HUES6 (cell line): Measurements from ENCODE around the gene RAB8B.
"Not testable (repeated sequence)": the region's sequence is repeated elsewhere in the genome, so short reads cannot be mapped to it uniquely, and the experiment has no call there.

ENCODE experiments used
- H3K27ac ChIP-seq: 2 replicates; pipeline ENCODE4 v1.7.0; 2013; ENCODE audit warnings: low read depth, mild to moderate bottlenecking, low read length, inconsistent platforms
- H3K27me3 ChIP-seq: 2 replicates; pipeline ENCODE4 v1.6.1; 2013; ENCODE audit warnings: low read length; ENCODE audit not compliant: control insufficient read depth, insufficient read depth
- H3K36me3 ChIP-seq: 2 replicates; pipeline ENCODE4 v1.6.1; 2013; ENCODE audit warnings: low read length; ENCODE audit not compliant: control insufficient read depth, insufficient read depth
- H3K4me1 ChIP-seq: 2 replicates; pipeline ENCODE4 v1.6.1; 2013; ENCODE audit warnings: low read length; ENCODE audit not compliant: control insufficient read depth, insufficient read depth
- H3K4me3 ChIP-seq: 2 replicates; pipeline ENCODE4 v1.5.1; 2013; ENCODE audit warnings: low read depth, low read length
- H3K9ac ChIP-seq: one replicate; pipeline ENCODE4 v1.6.1; 2013; ENCODE audit warnings: mild to moderate bottlenecking, low read length
- H3K9me3 ChIP-seq: 2 replicates; pipeline ENCODE4 v1.6.1; 2013; ENCODE audit warnings: low read depth, low read length; ENCODE audit not compliant: control insufficient read depth, insufficient read depth

RAB8B gene

DNA sequence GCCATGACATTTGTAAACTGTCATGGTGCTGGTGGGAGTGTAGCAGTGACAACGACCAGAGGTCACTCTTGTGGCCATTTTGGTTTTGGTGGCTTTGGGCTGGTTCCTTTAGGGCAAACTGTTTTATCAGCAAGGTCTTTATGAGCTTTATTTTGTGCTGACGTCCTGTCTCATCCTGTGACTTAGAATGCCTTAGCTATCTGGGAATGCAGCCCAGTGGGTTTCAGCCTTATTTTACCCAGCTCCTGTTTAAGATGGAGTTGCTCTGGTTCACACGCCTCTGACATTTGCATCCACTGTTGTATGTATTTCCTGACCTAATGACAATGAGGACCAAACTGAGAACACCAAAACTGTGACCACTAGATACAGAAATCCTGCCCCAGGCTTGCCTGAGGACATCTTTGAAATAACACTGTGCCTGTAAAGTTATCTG, 37.6 kb downstream of the RAB8B start:
- Histone ChIP-seq H3K4me1 (no peaks in the 10 kb centered on the region; the same call in 1 of the 2 replicates), H3K9me3 (no peaks in the 10 kb centered on the region), H3K36me3 (no peaks in the 10 kb centered on the region), H3K9ac (no peak overlapping the region), H3K4me3 (no peak overlapping the region), H3K27me3 (no peaks in the 10 kb centered on the region), H3K27ac (no peak overlapping the region)

DNA sequence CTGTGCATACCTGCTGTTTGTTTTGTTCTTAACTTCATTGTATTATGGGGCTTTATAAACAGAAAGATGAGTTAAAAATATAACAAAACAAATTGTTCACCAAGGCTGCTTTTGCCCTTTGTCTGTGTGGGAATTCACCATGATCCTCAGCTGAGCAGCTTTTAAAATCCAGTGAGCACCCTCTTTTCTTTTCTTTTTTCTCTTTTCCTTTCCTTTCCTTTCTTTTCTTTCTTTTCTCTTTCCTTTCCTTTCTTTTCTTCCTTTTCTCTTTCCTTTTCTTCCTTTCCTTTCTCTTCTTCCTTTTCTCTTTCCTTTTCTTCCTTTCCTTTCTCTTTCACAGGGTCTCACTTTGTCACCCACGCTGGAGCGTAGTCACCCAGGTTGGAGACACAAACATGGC, 38.3 kb downstream of the RAB8B start:
- H3K4me3 ChIP-seq, result no peak overlapping the region
- H3K9ac ChIP-seq, result no peak overlapping the region
- no peak overlapping the region for H3K27ac ChIP-seq
- no peaks in the 10 kb centered on the region for H3K27me3 ChIP-seq
- H3K4me1 ChIP-seq, result no peaks in the 10 kb centered on the region
- no peaks in the 10 kb centered on the region for H3K36me3 ChIP-seq
- H3K9me3 ChIP-seq, result no peaks in the 10 kb centered on the region

DNA sequence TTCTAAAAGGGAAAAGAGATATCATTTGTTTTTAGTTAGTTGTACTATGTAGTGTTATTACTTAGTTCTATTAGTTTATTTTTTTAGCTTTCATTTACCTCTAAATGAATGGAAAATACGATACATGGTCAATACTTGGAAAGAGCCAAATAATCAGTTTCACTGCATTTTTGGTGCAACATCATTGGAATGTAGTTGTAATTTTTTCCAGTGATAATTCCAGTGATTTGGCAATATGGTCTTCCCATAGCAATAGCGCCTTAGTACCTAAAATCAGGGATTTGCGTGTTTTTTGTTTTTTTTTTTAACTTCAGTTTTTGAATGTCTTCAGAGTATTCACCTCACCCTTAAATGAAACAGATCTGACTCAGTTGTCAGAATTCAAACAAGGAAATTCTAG, 41.8 kb downstream of the RAB8B start:
- no peaks in the 10 kb centered on the region for H3K4me1 ChIP-seq
- H3K27ac ChIP-seq, result no peak overlapping the region
- H3K36me3 ChIP-seq, result no peaks in the 10 kb centered on the region
- H3K9ac ChIP-seq, result no peak overlapping the region
- no peak overlapping the region for H3K4me3 ChIP-seq
- H3K27me3 ChIP-seq, result no peaks in the 10 kb centered on the region
- no peaks in the 10 kb centered on the region for H3K9me3 ChIP-seq

DNA sequence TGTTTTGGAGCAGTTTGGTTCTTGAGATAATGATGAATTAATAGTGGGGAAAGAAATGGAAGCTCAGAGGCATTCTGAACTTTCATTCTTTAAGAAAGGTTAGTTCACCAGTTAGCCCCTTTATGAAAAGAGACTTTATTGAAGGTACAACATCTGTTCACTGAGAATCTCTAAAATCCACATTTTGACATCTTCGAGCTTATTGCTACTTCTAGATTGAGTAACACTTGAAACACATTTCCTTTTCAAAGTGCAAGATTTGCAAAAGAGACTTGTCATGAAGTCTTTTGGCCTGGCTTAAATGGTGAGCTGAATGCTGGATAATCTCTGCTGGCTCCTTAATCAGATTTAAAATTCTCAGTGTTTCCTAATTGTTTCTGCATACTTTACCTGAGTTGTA, 42.3 kb downstream of the RAB8B start:
- H3K9me3 ChIP-seq, result no peaks in the 10 kb centered on the region
- H3K9ac ChIP-seq, result no peak overlapping the region
- H3K36me3 ChIP-seq, result no peaks in the 10 kb centered on the region
- no peak overlapping the region for H3K27ac ChIP-seq
- no peaks in the 10 kb centered on the region for H3K27me3 ChIP-seq
- no peaks in the 10 kb centered on the region for H3K4me1 ChIP-seq
- no peak overlapping the region for H3K4me3 ChIP-seq

DNA sequence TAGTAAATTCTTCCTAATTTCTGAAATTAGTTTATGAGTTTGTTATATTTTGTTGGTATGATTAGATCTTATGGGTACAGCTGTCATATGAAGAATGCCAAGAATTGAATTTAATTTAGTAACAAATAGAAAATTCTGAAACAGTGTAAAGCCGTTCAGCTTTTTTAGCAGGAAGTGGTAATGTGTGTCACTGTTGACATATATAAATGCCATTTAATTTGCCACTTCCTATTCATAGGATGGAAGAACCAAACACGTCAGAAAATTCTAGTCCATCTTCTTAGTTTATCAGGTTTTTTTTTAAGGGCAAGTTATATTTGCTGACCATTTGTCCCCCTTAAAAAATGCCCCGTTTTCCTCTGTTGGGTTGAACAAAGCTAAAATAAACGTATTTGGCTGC, 43.0 kb downstream of the RAB8B start:
- Histone ChIP-seq H3K36me3 (no peaks in the 10 kb centered on the region), H3K4me1 (no peaks in the 10 kb centered on the region), H3K9ac (no peak overlapping the region), H3K9me3 (no peaks in the 10 kb centered on the region), H3K27ac (no peak overlapping the region), H3K4me3 (no peak overlapping the region), H3K27me3 (no peaks in the 10 kb centered on the region)

DNA sequence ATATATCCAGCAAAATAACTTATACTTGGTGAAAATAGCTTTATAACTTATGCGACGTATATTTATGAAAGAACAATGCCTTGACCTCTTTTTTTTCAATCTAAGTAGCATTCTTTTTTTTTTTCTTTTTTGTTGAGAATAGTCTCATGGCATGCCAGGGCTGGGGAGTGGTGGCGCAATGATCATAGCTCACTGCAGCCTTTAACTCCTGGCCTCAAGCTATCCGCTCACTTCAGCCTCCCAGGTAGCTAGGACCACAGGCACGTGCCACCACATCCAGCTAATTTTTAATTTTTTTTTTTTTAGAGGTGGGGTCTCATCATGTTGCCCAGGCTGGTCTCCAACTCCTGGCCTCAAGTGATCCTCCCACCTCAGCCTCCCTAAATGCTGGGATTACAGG, 43.5 kb downstream of the RAB8B start:
- Histone ChIP-seq H3K9ac (no peak overlapping the region), H3K4me1 (no peaks in the 10 kb centered on the region), H3K27ac (no peak overlapping the region), H3K4me3 (no peak overlapping the region), H3K36me3 (no peaks in the 10 kb centered on the region), H3K27me3 (no peaks in the 10 kb centered on the region), H3K9me3 (no peaks in the 10 kb centered on the region)

DNA sequence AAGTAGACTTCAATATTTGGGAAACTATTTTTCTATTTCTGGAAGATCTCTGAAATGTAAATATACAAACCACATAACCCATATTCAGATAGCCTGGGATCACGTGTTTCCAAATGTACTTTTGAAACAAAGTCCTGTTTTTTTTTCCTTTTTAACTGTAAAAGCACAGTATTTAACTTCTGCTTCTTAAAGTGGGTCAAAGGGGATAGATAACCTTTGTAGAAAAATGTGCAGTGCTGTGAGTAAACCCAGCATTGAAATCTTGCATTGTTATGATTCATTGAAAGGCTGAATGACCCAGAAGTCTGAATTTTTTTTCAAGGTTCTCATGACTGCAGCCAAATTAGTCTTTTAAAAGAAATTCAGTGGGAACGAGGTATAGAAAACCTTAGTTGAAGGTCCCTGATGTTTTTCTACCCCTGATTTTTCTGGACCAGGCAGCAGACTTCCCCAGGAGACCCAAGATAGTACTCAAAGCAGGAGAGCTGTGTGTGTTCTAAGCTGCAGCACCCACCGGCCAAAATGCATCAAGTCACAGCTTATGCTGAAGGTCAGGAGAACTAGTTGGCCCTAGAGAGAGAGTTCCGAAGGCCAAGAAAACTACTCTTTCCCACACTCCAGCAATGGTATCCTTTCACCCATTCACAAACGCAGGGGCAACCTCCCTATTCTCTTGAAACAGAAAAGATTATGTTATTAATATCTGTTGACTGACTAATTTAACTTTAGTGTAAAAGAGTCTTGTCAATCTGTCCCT, 44.4 kb downstream of the RAB8B start:
- Histone ChIP-seq H3K27ac (no peak overlapping the region), H3K9me3 (no peaks in the 10 kb centered on the region), H3K4me3 (no peak overlapping the region), H3K36me3 (no peaks in the 10 kb centered on the region), H3K27me3 (no peaks in the 10 kb centered on the region), H3K4me1 (no peaks in the 10 kb centered on the region), H3K9ac (no peak overlapping the region)

DNA sequence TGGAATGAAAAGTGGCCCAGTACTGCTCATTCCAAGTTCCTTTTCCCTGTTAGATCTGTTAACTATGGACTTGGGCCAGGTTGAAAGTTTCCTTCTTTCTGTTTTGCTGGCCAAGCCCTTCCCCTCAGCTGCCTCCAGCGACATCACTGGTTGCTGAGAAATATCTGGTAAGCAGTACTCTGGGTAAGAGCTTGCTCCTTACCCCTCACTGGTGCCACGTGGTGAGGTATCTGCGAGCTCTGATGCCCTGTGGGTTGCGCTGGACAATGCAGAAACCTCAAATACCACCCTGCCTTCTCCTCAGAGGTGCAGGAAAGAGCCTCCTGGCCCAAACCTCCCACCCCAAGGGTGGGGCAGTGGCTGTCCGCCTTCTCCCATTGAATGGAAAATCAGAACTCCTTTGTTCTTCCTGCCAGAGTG, 45.1 kb downstream of the RAB8B start:
- Histone ChIP-seq H3K9me3 (no peaks in the 10 kb centered on the region), H3K4me1 (no peaks in the 10 kb centered on the region), H3K27me3 (no peaks in the 10 kb centered on the region), H3K27ac (no peak overlapping the region), H3K36me3 (no peaks in the 10 kb centered on the region), H3K9ac (no peak overlapping the region), H3K4me3 (no peak overlapping the region)

DNA sequence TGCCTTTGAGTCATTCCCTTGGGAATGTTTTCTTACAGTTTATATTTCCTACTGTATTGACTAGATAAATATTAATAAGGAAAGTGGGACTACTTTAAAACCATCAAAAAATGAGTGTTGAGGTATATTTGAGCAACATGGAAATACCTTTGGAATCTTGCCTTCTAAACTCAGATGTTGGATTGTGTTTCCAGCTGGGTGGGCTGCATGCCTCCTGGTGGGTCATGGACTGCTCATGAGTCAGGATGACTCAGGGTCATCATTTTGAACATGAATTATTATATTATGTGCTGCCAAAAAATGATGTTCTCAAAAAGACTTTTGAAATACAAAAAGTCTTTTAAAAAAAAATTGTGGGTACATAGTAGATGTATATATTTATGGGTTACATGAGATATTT, 46.9 kb downstream of the RAB8B start:
- Histone ChIP-seq H3K9me3 (no peaks in the 10 kb centered on the region), H3K27ac (no peak overlapping the region), H3K4me3 (no peak overlapping the region), H3K36me3 (no peaks in the 10 kb centered on the region), H3K27me3 (no peaks in the 10 kb centered on the region), H3K9ac (no peak overlapping the region), H3K4me1 (no peaks in the 10 kb centered on the region)

DNA sequence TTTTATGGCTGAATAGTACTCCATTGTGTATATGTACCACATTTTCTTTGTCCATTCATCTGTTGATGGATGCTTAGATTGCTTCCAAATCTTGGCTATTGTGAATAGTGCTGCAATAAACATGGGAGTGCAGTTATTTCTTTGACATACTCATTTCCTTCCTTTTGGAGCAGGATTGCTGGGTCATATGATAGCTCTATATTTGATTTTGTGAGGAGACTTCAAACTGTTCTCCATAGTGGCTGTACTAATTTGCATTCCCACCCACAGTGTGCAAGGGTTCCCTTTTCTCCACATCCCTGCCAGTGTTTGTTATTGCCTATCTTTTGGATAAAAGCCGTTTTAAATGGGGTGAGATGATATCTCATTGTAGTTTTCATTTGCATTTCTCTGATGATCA, 47.7 kb downstream of the RAB8B start:
- not testable (repeated sequence) for H3K9ac ChIP-seq, H3K27me3 ChIP-seq, H3K27ac ChIP-seq, H3K36me3 ChIP-seq, H3K4me1 ChIP-seq, H3K9me3 ChIP-seq, H3K4me3 ChIP-seq

DNA sequence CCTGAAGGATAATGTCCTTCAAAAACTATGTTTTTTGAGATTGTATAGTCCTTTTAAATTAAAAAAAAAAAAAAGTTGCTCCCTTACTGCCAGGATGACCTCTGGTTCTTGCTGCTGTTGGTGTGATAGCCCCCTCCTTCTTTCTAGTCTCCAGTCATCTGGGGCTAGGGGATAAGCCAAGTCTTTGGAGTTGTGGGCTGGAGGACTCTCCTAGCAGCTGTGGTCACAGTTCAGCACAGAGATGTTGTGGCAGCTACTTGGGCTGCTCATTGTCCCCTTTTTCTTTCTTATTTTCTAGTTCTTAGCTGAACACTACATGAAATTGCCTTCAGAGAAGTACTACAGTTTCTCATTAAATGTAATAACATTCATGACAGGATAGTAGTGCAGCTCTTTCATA, 48.8 kb downstream of the RAB8B start:
- H3K36me3 ChIP-seq, result no peaks in the 10 kb centered on the region
- H3K27ac ChIP-seq, result no peak overlapping the region
- H3K4me3 ChIP-seq, result no peak overlapping the region
- H3K9me3 ChIP-seq, result peaks cover 3% of the 10 kb centered on the region; the same call in 1 of the 2 replicates
- no peak overlapping the region for H3K9ac ChIP-seq
- H3K4me1 ChIP-seq, result no peaks in the 10 kb centered on the region
- no peaks in the 10 kb centered on the region for H3K27me3 ChIP-seq
